ENCODE results near the gene GARRE1.
"Not testable (repeated sequence)": the region's sequence is repeated elsewhere in the genome, so short reads cannot be mapped to it uniquely, and the experiment has no call there.

Gene GARRE1

DNA sequence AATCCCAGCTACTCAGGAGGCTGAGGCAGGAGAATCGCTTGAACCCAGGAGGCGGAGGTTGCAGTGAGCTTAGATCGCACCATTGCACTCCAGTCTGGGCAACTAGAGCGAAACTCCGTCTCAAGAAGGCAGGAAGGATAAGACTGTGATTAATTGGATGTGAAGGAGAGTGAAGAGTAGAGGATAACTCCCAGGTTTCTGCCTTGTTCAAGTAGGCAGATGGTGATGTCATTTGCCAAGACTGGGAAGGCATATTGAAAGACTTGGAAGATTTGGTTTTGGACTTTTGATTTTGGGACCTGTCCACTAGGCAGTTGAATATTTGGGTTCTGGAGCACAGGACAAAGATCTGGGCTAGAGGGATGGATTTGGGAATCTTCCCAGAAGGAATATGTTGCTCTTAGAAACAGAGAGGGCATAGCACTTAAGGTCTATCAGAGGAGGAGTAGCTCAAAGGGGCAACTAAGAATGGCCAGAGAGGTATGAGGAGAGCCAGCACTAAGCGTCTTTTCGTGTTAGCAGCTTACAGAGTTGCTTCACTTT, 20.0 kb downstream of the GARRE1 start:
- TF ChIP-seq, protein P1, sequence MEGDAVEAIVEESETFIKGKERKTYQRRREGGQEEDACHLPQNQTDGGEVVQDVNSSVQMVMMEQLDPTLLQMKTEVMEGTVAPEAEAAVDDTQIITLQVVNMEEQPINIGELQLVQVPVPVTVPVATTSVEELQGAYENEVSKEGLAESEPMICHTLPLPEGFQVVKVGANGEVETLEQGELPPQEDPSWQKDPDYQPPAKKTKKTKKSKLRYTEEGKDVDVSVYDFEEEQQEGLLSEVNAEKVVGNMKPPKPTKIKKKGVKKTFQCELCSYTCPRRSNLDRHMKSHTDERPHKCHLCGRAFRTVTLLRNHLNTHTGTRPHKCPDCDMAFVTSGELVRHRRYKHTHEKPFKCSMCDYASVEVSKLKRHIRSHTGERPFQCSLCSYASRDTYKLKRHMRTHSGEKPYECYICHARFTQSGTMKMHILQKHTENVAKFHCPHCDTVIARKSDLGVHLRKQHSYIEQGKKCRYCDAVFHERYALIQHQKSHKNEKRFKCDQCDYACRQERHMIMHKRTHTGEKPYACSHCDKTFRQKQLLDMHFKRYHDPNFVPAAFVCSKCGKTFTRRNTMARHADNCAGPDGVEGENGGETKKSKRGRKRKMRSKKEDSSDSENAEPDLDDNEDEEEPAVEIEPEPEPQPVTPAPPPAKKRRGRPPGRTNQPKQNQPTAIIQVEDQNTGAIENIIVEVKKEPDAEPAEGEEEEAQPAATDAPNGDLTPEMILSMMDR (IDR thresholded peaks at IDR 0.05; ENCODE audit: low read depth, low read length, missing control alignments), result no peak
- no peak overlapping the region for H3K4me3 ChIP-seq (replicated peaks; ENCODE audit: low read depth, low read length)
- no peak for DNase-seq (ENCODE audit: extremely low read depth, low read depth)

DNA sequence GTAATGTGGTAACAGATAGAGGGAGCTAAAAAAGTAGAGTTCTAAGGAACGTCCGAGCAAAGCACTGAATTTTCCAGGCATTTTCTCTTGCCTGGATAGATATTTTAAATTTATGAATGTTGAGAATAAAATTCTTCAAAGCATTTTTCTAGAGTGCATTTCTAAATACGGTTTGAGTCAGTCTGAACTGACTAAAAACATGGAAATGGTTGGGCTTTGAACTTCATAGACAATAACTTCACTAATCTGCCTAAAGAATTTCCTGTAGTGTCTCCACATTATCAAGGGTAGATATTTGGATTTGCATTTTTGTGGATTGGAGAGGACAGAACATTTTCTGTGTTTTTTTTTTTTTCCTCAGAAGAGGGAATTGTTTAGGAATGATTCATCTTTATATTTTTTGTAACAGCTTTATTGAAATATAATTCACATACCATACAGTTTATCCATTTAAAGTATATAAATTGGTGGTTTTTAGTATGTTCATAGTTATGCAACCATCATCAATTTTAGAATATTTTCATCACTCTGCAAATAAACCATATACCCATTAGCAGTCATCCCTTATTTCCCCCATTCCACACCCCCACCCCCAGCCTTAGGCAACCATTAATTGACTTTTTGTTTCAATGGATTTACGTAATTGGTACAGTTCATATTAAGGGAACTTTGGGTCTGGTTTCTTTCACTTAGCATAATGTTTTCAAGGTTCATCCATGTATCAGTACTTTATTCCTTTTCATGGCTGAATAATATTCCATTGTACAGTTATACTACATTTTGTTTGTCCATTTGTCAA, 20.7 kb downstream of the GARRE1 start:
- no peak overlapping the region for H3K4me3 ChIP-seq (replicated peaks; ENCODE audit: low read depth, low read length)
- DNase-seq (ENCODE audit: extremely low read depth, low read depth), result no peak
- TF ChIP-seq, protein P1 (IDR thresholded peaks at IDR 0.05; ENCODE audit: low read depth, low read length, missing control alignments), result no peak

DNA sequence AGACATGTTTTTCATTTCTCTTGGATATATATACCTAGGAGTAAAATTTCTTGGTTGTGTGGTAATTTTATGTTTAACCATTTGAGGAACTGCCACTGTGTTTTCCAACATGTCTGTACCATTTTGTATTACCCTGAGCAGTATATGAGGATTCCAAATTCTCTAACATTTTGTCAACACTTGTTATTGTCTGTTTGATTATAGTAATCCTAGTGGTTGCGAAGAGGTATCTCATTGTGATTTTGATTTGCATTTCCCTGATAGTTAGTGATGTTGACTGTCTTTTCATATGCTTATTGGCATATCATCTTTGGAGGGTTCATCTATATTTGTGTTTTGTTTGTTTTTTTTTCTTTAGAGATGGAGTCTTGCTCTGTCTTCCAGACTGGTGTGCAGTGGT, 21.4 kb downstream of the GARRE1 start:
- H3K4me3 ChIP-seq (replicated peaks; ENCODE audit: low read depth, low read length), result no peak overlapping the region
- no peak for DNase-seq (ENCODE audit: extremely low read depth, low read depth)
- TF ChIP-seq, protein P1 (IDR thresholded peaks at IDR 0.05; ENCODE audit: low read depth, low read length, missing control alignments), result no peak

DNA sequence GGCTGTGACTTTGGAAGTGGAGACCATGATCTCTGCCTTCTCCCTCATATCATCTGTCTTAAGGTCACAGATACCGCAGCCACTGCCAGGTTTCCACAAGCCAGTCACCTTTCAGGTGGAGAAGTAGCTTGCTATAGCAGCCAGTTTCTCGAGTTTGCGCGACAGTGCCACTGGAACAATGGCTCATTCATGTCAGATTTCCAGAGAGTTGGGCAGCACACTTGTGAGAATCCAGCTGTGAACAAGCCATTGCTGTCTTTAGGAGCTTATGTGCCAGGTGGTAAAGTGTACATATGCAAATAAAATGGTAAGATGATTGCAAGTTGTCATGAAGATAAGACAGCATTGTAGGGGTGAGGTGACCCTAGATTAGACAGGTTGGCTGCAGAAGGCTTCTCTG, 22.3 kb downstream of the GARRE1 start:
- DNase-seq (ENCODE audit: extremely low read depth, low read depth), result no peak
- H3K4me3 ChIP-seq (replicated peaks; ENCODE audit: low read depth, low read length), result no peak overlapping the region
- TF ChIP-seq, protein P1 (IDR thresholded peaks at IDR 0.05; ENCODE audit: low read depth, low read length, missing control alignments), result no peak

DNA sequence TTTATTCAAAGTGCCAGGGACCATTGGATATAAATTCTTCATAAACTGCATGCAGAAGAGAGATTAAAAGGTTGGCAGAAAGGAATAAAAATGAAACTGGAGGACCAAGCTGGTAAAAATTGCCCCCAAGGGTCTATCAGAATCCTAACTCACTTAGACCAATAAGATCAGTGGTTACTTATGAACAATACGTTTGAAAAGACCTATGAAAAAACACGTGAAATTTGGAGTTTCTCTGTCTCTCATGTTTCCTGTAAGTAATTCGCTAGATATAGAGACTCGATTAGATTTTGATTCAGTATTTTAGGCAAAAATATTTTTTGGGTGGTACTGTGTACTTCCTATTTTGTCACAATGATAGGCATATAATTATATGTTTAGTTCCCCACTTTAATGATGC, 22.9 kb downstream of the GARRE1 start:
- no peak overlapping the region for H3K4me3 ChIP-seq (replicated peaks; ENCODE audit: low read depth, low read length)

DNA sequence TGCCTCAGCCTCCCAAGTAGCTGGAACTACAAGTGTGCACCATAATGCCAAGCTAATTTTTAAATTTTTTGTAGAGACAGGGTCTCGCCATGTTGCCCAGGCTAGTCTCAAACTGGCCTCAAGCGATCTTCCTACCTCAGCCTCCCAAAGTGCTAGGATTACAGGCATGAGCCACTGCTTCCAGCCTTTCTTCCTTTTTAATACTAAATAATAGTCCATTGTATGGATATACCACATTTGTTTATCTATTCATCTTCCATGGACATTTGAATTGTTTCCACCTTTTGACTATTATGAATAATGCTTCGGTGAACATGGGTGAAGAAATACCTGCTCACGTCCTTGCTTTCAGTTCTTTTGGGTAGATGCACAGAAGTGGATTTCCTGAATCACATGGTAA, 24.4 kb downstream of the GARRE1 start:
- no peak for DNase-seq (ENCODE audit: extremely low read depth, low read depth)
- TF ChIP-seq, protein P1 (IDR thresholded peaks at IDR 0.05; ENCODE audit: low read depth, low read length, missing control alignments), result no peak
- no peak overlapping the region for H3K4me3 ChIP-seq (replicated peaks; ENCODE audit: low read depth, low read length)

More for the DNA sequence above, 22.9 kb downstream of the GARRE1 start:
- DNase-seq (ENCODE audit: extremely low read depth, low read depth), result no peak
- TF ChIP-seq, protein P1 (IDR thresholded peaks at IDR 0.05; ENCODE audit: low read depth, low read length, missing control alignments), result no peak

DNA sequence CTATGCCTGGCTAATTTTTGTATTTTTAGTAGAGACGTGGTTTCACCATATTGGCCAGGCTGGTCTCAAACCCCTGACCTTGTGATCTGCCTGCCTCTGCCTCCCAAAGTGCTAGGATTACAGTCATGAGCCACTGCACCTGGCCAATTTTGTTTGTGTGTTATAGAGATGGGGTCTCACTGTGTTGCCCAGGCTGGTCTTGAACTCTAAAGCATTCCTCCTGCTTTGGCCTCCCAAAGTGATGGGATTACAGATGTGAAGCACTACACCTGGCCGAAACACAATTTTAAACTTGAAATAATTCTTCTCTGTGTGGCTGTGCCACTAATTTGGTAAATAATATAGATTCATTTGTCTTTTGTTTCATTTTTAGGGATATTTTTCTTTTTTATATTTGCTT, 27.1 kb downstream of the GARRE1 start:
- not testable (repeated sequence) for H3K4me3 ChIP-seq (replicated peaks; ENCODE audit: low read depth, low read length); DNase-seq (ENCODE audit: extremely low read depth, low read depth)

Measured in HFF-Myc (cell line).